HG03066 (cell line): ENCODE results near the gene ITGA6.

Source experiments
- ATAC-seq: cut with Tn5 transposase; IDR thresholded peaks from one replicate; pipeline ENCODE4 v1.9.1; 2021; ENCODE audit warnings: low read depth; ENCODE audit not compliant: unreplicated experiment

Gene ITGA6

DNA sequence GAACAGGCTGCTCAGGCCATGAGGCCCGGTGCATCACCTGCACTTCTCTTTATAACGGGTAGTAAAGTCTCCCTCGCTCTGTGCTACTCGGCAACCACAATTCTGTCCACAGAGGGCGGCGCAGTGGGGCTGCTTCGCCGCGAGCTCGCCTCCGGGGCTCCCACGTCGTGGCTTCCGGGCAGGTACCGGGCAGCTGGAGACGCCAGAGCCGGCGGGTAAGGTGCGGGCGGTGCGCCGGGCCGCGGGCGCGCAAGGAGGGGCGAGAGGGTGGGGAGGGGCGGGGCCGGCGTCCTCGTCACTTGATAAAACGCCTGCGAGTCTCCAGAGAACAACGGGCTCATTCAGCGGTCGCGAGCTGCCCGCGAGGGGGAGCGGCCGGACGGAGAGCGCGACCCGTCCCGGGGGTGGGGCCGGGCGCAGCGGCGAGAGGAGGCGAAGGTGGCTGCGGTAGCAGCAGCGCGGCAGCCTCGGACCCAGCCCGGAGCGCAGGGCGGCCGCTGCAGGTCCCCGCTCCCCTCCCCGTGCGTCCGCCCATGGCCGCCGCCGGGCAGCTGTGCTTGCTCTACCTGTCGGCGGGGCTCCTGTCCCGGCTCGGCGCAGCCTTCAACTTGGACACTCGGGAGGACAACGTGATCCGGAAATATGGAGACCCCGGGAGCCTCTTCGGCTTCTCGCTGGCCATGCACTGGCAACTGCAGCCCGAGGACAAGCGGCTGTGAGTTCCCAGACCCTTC lies at the start of gene ITGA6:
ITGA6 (plus strand) TSS at position 331 of the 734 bp plus-strand sequence.
- no peak for ATAC-seq

GRCh38 chr2:172380436-172381274 lies 46.7 kb upstream of the ITGA6 start:
- ATAC-seq, result no peak

DNA sequence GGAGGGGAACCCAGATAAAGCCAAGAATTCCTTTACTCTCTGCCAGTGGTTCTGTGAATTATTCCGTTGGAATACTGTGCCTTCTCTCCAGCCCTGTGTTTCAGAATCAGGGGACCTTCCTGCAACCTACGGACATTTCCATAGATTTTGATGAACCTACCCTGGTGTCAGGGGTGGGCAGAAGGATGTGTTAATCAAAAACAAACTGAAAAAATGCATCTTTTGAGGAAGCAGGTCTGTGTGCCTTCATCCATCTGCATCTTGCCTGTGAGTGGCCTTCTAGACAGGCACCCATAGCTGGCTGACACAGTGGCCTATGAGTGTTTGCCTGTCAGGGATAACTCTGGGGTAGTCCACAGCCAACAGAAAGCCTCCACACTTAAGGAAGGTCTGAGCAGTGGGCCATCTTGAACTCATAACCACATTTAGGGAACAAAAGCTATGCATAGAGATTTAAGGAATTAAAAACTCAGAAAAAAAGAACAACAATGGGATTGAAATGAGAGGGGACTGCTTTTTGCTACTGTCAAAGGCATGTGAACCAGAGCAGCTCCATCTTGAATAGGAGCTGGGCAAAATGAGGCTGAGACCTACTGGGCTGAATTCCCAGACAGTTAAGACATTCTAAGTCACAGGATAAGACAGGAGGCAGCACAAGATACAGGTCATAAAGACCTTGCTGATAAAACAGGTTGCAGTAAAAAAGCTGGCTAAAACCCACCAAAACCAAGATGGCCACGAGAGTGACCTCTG lies 45.9 kb upstream of the ITGA6 start:
- ATAC-seq, result no peak

GRCh38 chr2:172387361-172387760 lies 40.0 kb upstream of the ITGA6 start:
- no peak for ATAC-seq

GRCh38 chr2:172389685-172390339 lies 37.6 kb upstream of the ITGA6 start:
- ATAC-seq, result no peak

DNA sequence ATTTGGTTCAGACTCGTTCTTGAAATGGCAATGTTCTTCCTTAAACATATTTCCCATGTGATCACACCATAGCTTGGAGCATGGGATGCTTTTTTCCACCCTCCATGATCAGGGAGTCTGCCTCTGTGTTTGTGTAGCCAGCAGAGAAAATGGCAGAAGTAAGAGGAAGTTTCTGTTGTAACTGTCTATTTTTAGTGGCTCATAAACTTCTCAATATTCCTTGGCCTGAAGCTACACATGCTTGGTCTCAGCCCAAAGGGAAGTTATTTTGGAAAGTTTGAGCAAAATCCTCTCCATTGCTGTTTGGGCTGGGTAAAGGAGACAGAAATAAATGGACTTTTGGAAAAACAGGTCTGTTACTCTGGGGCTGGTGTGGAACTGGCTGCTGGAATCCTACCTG lies 33.4 kb upstream of the ITGA6 start:
- no peak for ATAC-seq

GRCh38 chr2:172395503-172395902 lies 31.9 kb upstream of the ITGA6 start:
- no peak for ATAC-seq

DNA sequence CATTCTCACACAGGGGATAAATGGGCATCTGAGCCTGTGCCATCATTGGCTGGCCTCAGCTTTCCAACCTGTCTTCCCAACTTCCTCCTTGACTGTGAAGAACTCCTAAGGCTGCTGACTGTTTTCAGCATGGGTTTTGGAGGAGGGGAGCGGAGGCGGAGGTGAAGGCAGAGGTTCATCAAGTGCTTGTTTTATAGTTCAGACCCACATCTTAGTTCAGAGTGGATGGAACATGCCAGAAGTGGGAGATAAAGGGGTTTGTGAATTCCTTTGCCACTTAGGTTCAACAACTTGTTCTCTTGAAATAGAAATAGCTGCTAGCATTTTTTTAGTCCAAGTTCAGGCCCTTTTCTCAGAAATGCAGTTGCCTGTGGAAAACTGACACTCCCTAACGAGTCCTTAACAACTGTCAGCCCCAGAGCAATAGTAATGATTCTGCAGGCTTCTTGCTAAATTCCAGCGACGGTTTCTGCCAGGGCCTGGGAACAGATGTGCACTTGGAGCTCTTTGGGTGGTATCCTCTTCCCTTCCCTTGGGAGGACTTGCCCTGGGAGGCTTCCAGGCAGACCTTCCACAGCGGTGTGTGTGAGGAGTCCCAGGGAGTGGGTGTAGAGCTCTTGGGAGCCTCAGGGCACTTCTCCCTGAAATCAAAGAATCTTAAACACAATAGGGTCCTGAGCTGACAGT lies 30.1 kb upstream of the ITGA6 start:
- ATAC-seq, result no peak

DNA sequence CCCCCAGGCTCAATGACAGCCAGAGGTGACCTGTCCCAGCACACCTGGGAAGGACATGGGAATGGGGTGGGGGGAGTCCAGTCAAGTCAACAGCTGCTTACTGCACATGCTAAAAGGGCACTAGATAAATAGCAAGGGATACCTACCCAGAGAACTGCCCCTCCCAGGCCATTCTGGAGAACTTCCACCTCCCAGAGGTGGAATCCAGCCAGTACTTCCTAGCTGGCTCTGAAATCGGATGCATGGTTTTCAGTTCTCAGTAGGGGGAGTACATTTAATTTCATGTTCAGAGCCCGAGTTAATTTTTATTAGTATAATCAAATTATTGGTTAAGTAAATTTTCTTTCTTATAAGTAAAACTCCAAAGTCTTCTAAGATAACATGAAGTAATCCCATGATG lies 28.9 kb upstream of the ITGA6 start:
- no peak for ATAC-seq

DNA sequence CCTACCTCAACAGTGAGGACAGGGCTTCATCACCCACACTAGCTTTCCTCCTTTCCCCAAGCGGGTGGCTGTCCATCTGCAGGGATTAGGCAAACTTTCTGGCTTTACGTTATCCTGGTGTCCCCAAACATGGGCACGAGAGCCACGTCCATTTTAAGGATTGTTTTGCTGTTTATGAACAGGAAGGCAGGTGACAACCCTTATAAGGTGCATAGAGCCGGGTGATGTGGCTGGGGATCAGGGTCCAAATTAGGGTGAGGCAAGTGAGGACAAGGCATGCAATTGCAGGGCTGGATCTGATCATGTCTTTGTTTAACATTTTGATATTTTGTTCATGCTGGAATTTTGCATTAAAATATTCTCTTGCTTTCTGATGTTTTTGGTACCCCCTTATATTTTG lies 27.6 kb upstream of the ITGA6 start:
- no peak for ATAC-seq

- ATAC-seq, result no peak
These were observed 25.2 kb upstream of the ITGA6 start for GRCh38 chr2:172402198-172402597.

GRCh38 chr2:172403402-172403801 lies 24.0 kb upstream of the ITGA6 start:
- no peak for ATAC-seq

- no peak for ATAC-seq
These were observed 23.4 kb upstream of the ITGA6 start for GRCh38 chr2:172403881-172404468.

- ATAC-seq, result no peak
These were observed 22.6 kb upstream of the ITGA6 start for GRCh38 chr2:172404824-172405223.

DNA sequence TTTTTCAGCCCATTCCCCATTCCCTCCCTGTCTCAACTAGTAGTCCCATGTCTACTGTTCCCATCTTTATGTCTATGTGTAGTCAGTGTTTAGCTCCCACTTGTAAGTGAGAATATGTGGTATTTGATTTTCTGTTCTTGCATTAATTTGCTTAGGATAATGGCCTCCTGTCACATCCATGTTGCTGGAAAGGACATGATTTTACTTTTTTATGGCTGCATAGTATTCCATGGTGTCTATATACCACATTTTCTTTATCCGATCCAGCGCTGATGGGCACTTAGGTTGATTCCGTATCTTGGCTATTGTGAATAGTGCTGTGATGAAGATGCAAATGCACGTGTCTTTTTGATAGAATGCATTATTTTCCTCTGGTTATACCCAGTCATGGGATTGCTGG lies 21.7 kb upstream of the ITGA6 start:
- ATAC-seq, result no peak

- no peak for ATAC-seq
These were observed 19.1 kb upstream of the ITGA6 start for GRCh38 chr2:172408143-172408766.

DNA sequence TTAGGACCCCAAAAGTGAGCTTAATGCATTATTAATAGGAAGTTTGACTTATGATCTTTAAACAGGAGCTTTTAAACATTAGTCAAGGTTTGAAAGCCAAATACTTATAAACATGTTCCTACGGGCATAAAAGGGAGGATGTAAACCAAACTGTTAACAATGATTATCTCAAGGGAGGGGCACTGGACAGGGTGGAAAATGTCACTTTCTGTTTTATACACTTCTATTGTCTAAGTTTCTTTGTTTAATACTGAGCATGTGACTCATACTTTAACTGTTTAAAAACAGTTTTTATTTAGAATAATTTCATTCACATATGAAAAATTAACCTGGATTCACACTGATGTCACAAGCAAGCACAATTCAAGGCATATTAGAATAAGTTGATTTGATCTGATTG lies 18.3 kb upstream of the ITGA6 start:
- no peak for ATAC-seq

DNA sequence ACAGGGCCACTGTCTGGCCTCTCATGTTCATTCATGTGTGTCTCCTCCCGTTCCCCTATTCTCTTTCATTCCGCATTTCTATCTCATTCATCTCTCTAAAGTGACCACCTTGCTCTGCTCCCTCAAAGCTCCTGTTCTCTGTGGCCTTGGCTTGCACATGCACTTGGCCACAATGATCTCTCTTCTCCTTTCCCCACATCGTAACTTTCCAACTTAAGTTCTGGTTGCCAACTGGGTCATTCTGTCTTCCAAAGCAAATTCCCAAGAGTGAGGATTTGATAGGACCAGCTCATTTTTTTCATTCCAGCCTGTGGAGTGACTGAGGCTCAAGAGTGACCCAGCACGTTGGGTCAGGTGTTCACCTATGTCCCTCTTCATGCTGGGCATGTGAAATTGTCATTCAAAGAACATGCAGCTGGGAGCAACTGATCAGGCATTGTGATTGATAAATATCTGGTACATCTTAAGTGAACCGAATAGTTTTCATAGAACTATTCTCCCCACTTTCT lies 14.3 kb upstream of the ITGA6 start:
- ATAC-seq, result no peak
